Neutrophil (primary cell): ENCODE data around the gene KIR3DL2.
"Not testable (repeated sequence)": the region's sequence is repeated elsewhere in the genome, so short reads cannot be mapped to it uniquely, and the experiment has no call there.

Experiments
- H3K27ac ChIP-seq: fragments of 200-600 bp; sonication (generic); 2 replicates; pipeline ENCODE4 v1.5.1; 2016; ENCODE audit warnings: mild to moderate bottlenecking, moderate library complexity
- H3K27me3 ChIP-seq: fragments of 200-600 bp; sonication (generic); 2 replicates; pipeline ENCODE4 v1.6.0; 2016; ENCODE audit warnings: mild to moderate bottlenecking
- H3K36me3 ChIP-seq: fragments of 200-600 bp; sonication (generic); 2 replicates; pipeline ENCODE4 v1.5.1; 2017
- H3K4me1 ChIP-seq, 2 experiments: fragments of 200-600 bp in 1 of 2; sonication (generic) in 1 of 2; 1 replicate in 1 of 2; 2 replicates in 1 of 2; pipeline versions ENCODE4 v1.5.1 to v1.6.1; 2013 to 2016; ENCODE audit warnings: low read depth in 1 of 2, low read length in 1 of 2, mild to moderate bottlenecking in 1 of 2, moderate library complexity in 1 of 2; ENCODE audit not compliant: control insufficient read depth in 1 of 2, insufficient read depth in 1 of 2
- H3K4me3 ChIP-seq, 2 experiments: fragments of 200-600 bp in 1 of 2; sonication (generic) in 1 of 2; 1 replicate in 1 of 2; 2 replicates in 1 of 2; pipeline ENCODE4 v1.5.1; 2013 to 2016; ENCODE audit warnings: low read depth in 1 of 2, low read length in 1 of 2, mild to moderate bottlenecking in 1 of 2, moderate library complexity in 1 of 2
- H3K9me3 ChIP-seq: fragments of 200-600 bp; sonication (generic); 2 replicates; pipeline ENCODE4 v1.5.1; 2016
- TF ChIP-seq, protein P1 (sequence below): fragments of 200-600 bp; sonication (generic); IDR thresholded peaks from 2 replicates; pipeline ENCODE4 v1.5.1; 2016; ENCODE audit warnings: antibody characterized with exemption

Gene KIR3DL2

DNA sequence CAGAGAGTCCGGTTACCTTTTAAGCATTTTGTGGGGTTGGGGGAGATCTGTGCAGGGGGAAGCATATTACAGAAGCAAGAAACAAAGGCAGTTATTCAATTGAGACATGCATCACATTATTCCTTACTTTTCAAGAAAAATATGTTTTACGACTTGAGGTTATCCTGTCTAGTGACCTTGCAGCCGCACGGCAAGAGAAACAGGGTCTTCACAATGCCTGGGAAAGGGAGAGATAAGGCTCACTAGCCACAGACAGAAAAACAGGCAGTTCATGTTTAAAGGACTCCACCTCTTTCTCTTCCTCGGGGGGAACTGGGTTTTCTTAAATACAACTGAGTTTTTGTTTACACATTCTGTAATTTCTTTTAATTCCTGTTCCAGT is 55.2 kb downstream of the KIR3DL2 start:
- H3K27me3 ChIP-seq, result peaks cover 24% of the 10 kb centered on the region
- H3K9me3 ChIP-seq, result no peaks in the 10 kb centered on the region
- peaks cover 23 to 27% of the 10 kb centered on the region in 2 experiments for H3K4me1 ChIP-seq
- H3K4me3 ChIP-seq, result no peak overlapping the region
- peak overlapping the region; percentile 35 for H3K27ac ChIP-seq
- peaks cover 9% of the 10 kb centered on the region for H3K36me3 ChIP-seq
- TF ChIP-seq, protein P1, sequence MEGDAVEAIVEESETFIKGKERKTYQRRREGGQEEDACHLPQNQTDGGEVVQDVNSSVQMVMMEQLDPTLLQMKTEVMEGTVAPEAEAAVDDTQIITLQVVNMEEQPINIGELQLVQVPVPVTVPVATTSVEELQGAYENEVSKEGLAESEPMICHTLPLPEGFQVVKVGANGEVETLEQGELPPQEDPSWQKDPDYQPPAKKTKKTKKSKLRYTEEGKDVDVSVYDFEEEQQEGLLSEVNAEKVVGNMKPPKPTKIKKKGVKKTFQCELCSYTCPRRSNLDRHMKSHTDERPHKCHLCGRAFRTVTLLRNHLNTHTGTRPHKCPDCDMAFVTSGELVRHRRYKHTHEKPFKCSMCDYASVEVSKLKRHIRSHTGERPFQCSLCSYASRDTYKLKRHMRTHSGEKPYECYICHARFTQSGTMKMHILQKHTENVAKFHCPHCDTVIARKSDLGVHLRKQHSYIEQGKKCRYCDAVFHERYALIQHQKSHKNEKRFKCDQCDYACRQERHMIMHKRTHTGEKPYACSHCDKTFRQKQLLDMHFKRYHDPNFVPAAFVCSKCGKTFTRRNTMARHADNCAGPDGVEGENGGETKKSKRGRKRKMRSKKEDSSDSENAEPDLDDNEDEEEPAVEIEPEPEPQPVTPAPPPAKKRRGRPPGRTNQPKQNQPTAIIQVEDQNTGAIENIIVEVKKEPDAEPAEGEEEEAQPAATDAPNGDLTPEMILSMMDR, result no peak

DNA sequence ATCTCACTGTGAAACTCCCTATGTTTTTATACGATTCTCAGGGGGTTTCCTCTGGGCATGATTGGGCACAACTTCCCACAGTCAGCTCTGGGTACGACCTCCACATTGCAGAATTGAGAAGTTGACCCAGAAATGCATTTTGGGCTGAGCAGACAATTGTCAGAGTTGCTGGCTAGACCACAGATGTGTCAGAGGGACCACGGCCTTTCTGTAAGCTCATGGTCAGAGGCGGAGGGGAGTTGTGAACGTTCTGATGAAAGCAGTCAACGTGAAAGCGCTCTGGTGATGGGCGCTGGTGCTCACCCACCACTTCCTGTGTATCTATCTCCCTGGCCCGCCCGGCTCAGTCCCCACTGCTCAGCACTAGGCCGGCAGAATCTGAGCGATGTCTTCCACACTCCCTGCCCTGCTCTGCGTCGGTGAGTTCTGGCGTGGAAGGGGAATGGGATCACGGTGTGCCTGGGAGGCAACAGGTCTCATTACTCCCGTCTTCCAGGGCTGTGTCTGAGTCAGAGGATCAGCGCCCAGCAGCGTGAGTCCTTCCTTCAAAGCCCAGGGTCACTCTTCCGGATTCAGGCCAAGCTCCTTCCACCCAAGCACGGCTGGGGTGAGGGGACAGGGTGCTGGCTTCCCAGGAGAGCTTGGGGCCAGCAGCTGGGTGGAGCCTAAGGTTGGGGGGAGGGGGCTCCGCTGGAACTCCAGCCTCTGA is 55.7 kb downstream of the KIR3DL2 start, which contains the start of gene NCR1:
NCR1 (plus strand) TSS at position 346 of the 709 bp plus-strand sequence; CDS start at position 386, 40 bp downstream.
- Histone ChIP-seq H3K36me3 (peaks cover 11% of the 10 kb centered on the region), H3K27me3 (peaks cover 24% of the 10 kb centered on the region), H3K9me3 (no peaks in the 10 kb centered on the region), H3K4me3 (no peak within 1 kb of the TSS), H3K27ac (peak within 1 kb of the TSS; percentile 35), H3K4me1 (peaks cover 18 to 22% of the 10 kb centered on the region in 2 experiments)
- TF ChIP-seq, protein P1, result no peak

DNA sequence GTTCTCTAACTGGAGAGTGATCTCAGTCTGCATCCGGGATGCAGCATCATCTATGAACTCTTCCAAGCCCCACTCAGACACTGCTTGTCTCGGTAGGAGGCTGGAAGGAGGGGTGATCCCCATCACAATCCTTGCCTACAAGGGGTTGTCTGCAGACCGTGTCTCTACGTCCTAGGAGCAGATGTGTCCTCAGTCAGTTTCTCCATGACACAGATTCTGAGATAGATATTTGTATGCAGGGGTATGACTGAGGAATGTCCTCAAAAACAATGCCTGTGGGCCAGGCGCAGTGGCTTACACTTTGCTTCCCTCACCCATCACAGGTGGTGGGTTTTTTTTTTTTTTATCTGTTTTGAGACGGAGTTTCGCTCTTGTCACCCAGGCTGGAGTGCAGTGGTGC is 56.6 kb downstream of the KIR3DL2 start:
- H3K27ac ChIP-seq, result no peak overlapping the region
- H3K4me1 ChIP-seq, result peaks cover 9 to 15% of the 10 kb centered on the region in 2 experiments
- H3K9me3 ChIP-seq, result no peaks in the 10 kb centered on the region
- H3K36me3 ChIP-seq, result peaks cover 11% of the 10 kb centered on the region
- H3K27me3 ChIP-seq, result peaks cover 24% of the 10 kb centered on the region
- no peak overlapping the region for H3K4me3 ChIP-seq
- TF ChIP-seq, protein P1, result no peak

DNA sequence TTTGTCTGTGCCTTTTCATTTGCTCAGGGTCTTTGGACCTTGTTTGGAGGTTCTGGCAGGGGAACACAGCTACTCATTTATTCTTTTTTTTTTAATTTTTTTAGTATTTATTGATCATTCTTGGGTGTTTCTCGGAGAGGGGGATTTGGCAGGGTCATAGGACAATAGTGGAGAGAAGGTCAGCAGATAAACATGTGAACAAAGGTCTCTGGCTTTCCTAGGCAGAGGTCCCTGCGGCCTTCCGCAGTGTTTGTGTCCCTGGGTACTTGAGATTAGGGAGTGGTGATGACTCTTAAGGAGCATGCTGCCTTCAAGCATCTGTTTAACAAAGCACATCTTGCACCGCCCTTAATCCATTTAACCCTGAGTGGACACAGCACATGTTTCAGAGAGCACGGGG is 57.7 kb downstream of the KIR3DL2 start:
- not testable (repeated sequence) for H3K4me3 ChIP-seq, H3K4me1 ChIP-seq, H3K9me3 ChIP-seq, H3K27ac ChIP-seq
- Histone ChIP-seq H3K27me3 (peaks cover 24% of the 10 kb centered on the region), H3K36me3 (peaks cover 11% of the 10 kb centered on the region)
